ENCODE data around the gene CDT1.

GRCh38 chr16:88837806-88838205 lies 34.2 kb downstream of the CDT1 start:
- TF ChIP-seq, protein P1, sequence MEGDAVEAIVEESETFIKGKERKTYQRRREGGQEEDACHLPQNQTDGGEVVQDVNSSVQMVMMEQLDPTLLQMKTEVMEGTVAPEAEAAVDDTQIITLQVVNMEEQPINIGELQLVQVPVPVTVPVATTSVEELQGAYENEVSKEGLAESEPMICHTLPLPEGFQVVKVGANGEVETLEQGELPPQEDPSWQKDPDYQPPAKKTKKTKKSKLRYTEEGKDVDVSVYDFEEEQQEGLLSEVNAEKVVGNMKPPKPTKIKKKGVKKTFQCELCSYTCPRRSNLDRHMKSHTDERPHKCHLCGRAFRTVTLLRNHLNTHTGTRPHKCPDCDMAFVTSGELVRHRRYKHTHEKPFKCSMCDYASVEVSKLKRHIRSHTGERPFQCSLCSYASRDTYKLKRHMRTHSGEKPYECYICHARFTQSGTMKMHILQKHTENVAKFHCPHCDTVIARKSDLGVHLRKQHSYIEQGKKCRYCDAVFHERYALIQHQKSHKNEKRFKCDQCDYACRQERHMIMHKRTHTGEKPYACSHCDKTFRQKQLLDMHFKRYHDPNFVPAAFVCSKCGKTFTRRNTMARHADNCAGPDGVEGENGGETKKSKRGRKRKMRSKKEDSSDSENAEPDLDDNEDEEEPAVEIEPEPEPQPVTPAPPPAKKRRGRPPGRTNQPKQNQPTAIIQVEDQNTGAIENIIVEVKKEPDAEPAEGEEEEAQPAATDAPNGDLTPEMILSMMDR (conservative IDR thresholded peaks at IDR 0.05; ENCODE audit: low read depth, low read length), result no peak
- no peak for TF ChIP-seq EZH2 (IDR thresholded peaks at IDR 0.05; ENCODE audit: low read length, unreplicated experiment)

Measured in PC-3 (cell line).